CD4-positive, alpha-beta T cell treated with Interferon alpha-2 for 1 hour (primary cell): ENCODE results near the gene SH2D7.

Experiments
- DNase-seq, 2 donors: peaks; one replicate each; pipeline ENCODE4 v3.0.0-alpha.2; 2020 to 2022

SH2D7 gene

GRCh38 chr15:78061963-78062427 lies 30.4 kb upstream of the SH2D7 start:
- peak; percentile 32 to 65 for DNase-seq

- no peak for DNase-seq
Measured at GRCh38 chr15:78063217-78063616, 29.1 kb upstream of the SH2D7 start.

- no peak for DNase-seq
Measured at GRCh38 chr15:78063970-78064385, 28.4 kb upstream of the SH2D7 start.

GRCh38 chr15:78064544-78064943 lies 27.8 kb upstream of the SH2D7 start:
- no peak for DNase-seq

- no peak for DNase-seq
Measured at GRCh38 chr15:78065284-78065872, 27.0 kb upstream of the SH2D7 start.

GRCh38 chr15:78065973-78066946 lies 26.1 kb upstream of the SH2D7 start:
- DNase-seq: no peak

- no peak for DNase-seq
Measured at GRCh38 chr15:78067328-78068228, 24.8 kb upstream of the SH2D7 start.

GRCh38 chr15:78069052-78069414 lies 23.3 kb upstream of the SH2D7 start:
- peak in 1 of 2 donors; percentile 49 for DNase-seq

- no peak for DNase-seq
Measured at GRCh38 chr15:78069462-78070029, 22.8 kb upstream of the SH2D7 start.

GRCh38 chr15:78070049-78070700 lies 22.2 kb upstream of the SH2D7 start:
- peak in 1 of 2 donors; percentile 53 for DNase-seq

GRCh38 chr15:78071383-78071782 lies 21.0 kb upstream of the SH2D7 start:
- DNase-seq: no peak

GRCh38 chr15:78072080-78072892 lies 20.1 kb upstream of the SH2D7 start:
- DNase-seq: peak; percentile 71 to 79

- DNase-seq: no peak
Measured at GRCh38 chr15:78073046-78073787, 19.1 kb upstream of the SH2D7 start.

- no peak for DNase-seq
Measured at GRCh38 chr15:78075490-78076230, 16.7 kb upstream of the SH2D7 start.

GRCh38 chr15:78076231-78077052 lies 15.9 kb upstream of the SH2D7 start:
- no peak for DNase-seq

GRCh38 chr15:78077053-78077870 lies 15.1 kb upstream of the SH2D7 start, which contains the start of gene TBC1D2B:
Gene TBC1D2B, minus strand, starts transcription at chr15:78077711. Its CDS starts 59 bp downstream, at chr15:78077652.
- peak; percentile 50 to 76 for DNase-seq

- DNase-seq: no peak
Measured at GRCh38 chr15:78077871-78078210, 14.5 kb upstream of the SH2D7 start.
